K562 (cell line): ENCODE data around the gene PDIA3. TPM values are rescaled to one million over a fixed set of nuclear protein-coding genes. Genes with fewer than 3 reads are reported as not detected.

ENCODE experiments used
- CREM ChIP-seq: IDR thresholded peaks from 2 replicates; pipeline ENCODE4 v1.6.1; 2014; ENCODE audit warnings: antibody characterized with exemption, low read depth
- HDAC8 ChIP-seq: fragments of 450-650 bp; IDR thresholded peaks from 2 replicates; pipeline ENCODE4 v1.6.1; 2016; ENCODE audit warnings: mild to moderate bottlenecking, missing genetic modification characterization, moderate library complexity, missing compliant biosample characterization
- MAZ ChIP-seq, 2 experiments: fragments of 450-650 bp in 1 of 2; sonication (generic) in 1 of 2; formaldehyde crosslinking; IDR thresholded peaks in 1 of 2; conservative IDR thresholded peaks in 1 of 2; 2 replicates each; pipeline versions ENCODE4 v1.4.0 to v1.5.0; 2020; ENCODE audit warnings: mild to moderate bottlenecking in 1 of 2, missing genetic modification reagents in 1 of 2
- NFIC ChIP-seq: fragments of 450-650 bp; IDR thresholded peaks from 2 replicates; pipeline ENCODE4 v1.6.1; 2017; ENCODE audit warnings: mild to moderate bottlenecking, inconsistent platforms
- PTBP1 ChIP-seq: fragments of 200-400 bp; formaldehyde crosslinking; IDR thresholded peaks from 2 replicates; pipeline ENCODE4 v1.6.1; 2017; ENCODE audit warnings: low read depth, low read length
- RFX1 ChIP-seq: fragments of 450-650 bp; IDR thresholded peaks from 2 replicates; pipeline ENCODE4 v1.6.1; 2016; ENCODE audit warnings: mild to moderate bottlenecking, moderate library complexity
- TBP ChIP-seq: optimal IDR thresholded peaks from 2 replicates; pipeline ENCODE3; 2011; ENCODE audit warnings: low read depth, low read length, improper control_type of control experiment
- ZNF184 ChIP-seq: sonication (generic); formaldehyde crosslinking; IDR thresholded peaks from 2 replicates; pipeline ENCODE4 v1.5.0; 2020; ENCODE audit warnings: missing genetic modification reagents
- polyA plus RNA-seq, 8 experiments: library from polyadenylated mRNA; depleted of rRNA in 4 of 8; stranded (reverse) in 5 of 8; unstranded in 3 of 8; fragments of >200 nt; fragmentation: Nextera tagmentation in 2 of 8; fragmentation: Illumina TruSeq in 1 of 8; extraction: Ambion mirVana in 2 of 8; extraction: Trizol in 1 of 8; gene quantifications; 2 replicates each; pipeline versions ENCODE4 v1.2.1 to v1.2.3, GENCODE V29; 2011 to 2014; ENCODE audit warnings: inconsistent platforms in 1 of 8, missing spikeins in 1 of 8
- total RNA-seq, 7 experiments: library from RNA; depleted of rRNA in 6 of 7; stranded (reverse); fragments of >200 nt in 6 of 7; fragmentation: Illumina TruSeq in 2 of 7; extraction: Trizol in 2 of 7; gene quantifications; 2 replicates each; pipeline versions ENCODE4 v1.2.1 to v1.2.3, GENCODE V29; 2011 to 2021; ENCODE audit warnings: low replicate concordance in 1 of 7
- TF ChIP-seq, protein P1 (sequence below): IDR thresholded peaks from 2 replicates; pipeline ENCODE4 v1.6.1; 2011; ENCODE audit warnings: borderline replicate concordance, low read depth, mild to moderate bottlenecking, moderate library complexity, low read length; ENCODE audit not compliant: insufficient read depth, poor library complexity, severe bottlenecking
- TF ChIP-seq, protein P2 (sequence below): fragments of 450-650 bp; IDR thresholded peaks from 2 replicates; pipeline ENCODE4 v1.6.1; 2017; ENCODE audit warnings: antibody characterized with exemption, mild to moderate bottlenecking

The PDIA3 gene
- total and polyA plus RNA-seq, 9 of the 15 experiments (the other 6 are each of a cell fraction or from before 2014, with no cell fraction given) = 13.5 to 386 (median 149) TPM

DNA sequence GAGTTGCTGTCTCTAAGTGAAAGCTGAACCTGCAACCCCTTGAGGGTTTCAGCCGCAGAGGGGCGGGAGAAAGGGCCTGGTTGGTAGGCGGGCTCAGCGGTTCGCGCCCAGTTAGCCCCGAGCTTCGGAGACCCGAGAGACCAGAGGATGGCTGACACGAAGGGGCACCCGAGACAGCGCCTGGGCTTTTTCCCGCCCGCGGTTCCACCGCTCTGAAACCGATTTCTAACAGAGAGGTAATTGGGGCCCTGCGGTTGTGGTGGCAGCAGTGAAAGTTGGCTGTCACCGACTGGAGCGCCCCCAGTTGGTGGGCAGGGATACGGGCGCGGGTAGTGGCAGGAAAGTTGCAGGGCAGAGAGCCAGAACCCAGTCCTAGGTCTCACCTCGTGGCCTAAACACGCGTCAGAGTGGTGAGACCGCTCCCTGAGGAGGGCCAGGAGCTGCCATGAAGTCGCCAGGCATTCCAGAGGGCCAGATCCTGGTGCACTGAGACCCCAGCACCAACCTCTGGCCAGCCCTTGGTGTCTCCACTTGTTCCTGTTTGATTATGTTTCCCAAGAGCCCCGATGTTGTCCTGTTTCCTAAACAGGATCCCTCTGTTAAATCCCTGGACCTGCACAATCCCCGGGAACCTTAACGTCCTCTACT lies 31.2 kb downstream of the PDIA3 start (continued):
- TF ChIP-seq, protein P1, sequence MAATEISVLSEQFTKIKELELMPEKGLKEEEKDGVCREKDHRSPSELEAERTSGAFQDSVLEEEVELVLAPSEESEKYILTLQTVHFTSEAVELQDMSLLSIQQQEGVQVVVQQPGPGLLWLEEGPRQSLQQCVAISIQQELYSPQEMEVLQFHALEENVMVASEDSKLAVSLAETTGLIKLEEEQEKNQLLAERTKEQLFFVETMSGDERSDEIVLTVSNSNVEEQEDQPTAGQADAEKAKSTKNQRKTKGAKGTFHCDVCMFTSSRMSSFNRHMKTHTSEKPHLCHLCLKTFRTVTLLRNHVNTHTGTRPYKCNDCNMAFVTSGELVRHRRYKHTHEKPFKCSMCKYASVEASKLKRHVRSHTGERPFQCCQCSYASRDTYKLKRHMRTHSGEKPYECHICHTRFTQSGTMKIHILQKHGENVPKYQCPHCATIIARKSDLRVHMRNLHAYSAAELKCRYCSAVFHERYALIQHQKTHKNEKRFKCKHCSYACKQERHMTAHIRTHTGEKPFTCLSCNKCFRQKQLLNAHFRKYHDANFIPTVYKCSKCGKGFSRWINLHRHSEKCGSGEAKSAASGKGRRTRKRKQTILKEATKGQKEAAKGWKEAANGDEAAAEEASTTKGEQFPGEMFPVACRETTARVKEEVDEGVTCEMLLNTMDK = peak; percentile 72
- TF ChIP-seq PTBP1 (no peak), NFIC (peak; percentile 73), RFX1 (peak; percentile 15; the same call in 1 of the 2 replicates), TBP (peak; percentile 30), HDAC8 (tag) (0 out of 2 replicates have a peak, but pooled peaks have one; percentile 20), MAZ (CRISPR knock-in tag; conservative IDR thresholded peaks at IDR 0.05 in 1 of 2, IDR thresholded peaks at IDR 0.05 in 1 of 2) (0 out of 4 replicates have a peak, but pooled peaks of 1 of the 2 experiments have one; percentile 4), CREM (0 out of 2 replicates have a peak, but pooled peaks have one; percentile 31), ZNF184 (no peak)
- TF ChIP-seq, protein P2, sequence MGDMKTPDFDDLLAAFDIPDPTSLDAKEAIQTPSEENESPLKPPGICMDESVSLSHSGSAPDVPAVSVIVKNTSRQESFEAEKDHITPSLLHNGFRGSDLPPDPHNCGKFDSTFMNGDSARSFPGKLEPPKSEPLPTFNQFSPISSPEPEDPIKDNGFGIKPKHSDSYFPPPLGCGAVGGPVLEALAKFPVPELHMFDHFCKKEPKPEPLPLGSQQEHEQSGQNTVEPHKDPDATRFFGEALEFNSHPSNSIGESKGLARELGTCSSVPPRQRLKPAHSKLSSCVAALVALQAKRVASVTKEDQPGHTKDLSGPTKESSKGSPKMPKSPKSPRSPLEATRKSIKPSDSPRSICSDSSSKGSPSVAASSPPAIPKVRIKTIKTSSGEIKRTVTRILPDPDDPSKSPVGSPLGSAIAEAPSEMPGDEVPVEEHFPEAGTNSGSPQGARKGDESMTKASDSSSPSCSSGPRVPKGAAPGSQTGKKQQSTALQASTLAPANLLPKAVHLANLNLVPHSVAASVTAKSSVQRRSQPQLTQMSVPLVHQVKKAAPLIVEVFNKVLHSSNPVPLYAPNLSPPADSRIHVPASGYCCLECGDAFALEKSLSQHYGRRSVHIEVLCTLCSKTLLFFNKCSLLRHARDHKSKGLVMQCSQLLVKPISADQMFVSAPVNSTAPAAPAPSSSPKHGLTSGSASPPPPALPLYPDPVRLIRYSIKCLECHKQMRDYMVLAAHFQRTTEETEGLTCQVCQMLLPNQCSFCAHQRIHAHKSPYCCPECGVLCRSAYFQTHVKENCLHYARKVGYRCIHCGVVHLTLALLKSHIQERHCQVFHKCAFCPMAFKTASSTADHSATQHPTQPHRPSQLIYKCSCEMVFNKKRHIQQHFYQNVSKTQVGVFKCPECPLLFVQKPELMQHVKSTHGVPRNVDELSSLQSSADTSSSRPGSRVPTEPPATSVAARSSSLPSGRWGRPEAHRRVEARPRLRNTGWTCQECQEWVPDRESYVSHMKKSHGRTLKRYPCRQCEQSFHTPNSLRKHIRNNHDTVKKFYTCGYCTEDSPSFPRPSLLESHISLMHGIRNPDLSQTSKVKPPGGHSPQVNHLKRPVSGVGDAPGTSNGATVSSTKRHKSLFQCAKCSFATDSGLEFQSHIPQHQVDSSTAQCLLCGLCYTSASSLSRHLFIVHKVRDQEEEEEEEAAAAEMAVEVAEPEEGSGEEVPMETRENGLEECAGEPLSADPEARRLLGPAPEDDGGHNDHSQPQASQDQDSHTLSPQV = peak; percentile 55
